ENCODE measurements around the gene PLGRKT.
"Not testable (repeated sequence)": the region's sequence is repeated elsewhere in the genome, so short reads cannot be mapped to it uniquely, and the experiment has no call there.

PLGRKT gene

DNA sequence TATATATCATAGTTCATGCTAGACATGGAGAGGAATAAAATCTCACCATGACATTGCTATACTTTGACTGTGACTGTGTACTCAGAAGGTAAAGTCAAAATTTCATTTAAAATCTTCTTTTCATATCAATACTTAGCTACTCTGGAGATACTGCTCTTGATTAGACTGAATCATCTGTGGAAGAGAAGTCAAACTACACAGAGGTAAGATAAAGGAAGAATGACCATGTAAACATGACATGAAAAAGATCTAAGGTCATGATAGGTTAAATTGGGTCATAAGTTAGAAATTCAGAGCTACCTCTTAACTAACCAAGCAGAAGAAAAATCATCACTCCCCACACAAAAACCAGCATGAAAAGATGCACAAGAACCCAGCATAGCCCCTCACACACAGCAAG is 53.3 kb downstream of the PLGRKT start:
- DNase-seq = no peak

DNA sequence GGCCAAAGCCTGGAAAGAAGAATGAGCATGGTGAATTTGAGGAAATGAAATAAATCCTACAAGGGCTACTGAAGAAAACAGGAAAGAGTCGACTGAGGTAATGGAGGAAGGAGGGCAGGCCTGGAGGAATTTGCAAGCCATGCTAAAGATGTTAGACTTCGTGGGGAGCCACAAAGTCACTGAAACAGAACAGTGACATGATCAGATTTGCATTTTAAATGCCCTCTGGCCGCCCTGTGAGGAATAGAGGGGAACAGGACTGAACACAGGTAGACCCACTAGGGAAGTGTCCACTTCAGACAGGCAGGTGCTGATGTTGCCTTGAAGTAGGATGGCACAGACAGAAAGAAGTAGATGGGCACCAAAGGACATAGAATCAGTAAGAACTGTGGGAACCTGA is 55.2 kb downstream of the PLGRKT start:
- DNase-seq = no peak

DNA sequence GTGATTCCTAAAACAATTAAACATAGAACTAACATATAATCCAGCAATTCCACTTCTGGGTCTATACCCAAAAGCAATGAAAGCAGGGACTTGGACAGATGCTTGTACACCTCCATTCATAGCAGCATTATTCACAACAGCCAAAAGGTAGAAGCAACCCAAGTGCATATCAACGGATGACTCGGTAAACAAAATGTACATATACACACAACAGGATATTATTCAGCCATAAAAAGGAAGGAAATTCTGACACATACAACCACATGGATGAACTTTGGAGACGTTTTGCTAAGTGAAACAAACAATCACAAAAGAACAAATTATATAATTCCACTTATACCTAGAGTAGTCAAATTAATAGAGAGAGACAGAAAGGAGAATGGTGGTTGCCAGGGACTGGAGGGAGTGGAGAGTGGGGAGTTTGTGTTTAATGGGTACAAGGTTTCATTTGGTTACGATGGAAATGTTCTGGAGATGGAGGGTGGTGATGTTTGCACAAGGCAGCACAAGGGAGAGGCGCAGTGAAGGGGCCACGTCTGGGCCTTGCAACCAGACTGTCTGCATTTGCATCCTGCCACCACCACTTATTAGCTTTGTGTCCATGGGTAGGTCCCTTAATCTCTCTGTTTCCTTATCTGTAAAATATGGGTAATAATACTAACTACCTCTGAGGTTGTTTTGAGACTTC is 61.8 kb downstream of the PLGRKT start:
- no peak for DNase-seq

DNA sequence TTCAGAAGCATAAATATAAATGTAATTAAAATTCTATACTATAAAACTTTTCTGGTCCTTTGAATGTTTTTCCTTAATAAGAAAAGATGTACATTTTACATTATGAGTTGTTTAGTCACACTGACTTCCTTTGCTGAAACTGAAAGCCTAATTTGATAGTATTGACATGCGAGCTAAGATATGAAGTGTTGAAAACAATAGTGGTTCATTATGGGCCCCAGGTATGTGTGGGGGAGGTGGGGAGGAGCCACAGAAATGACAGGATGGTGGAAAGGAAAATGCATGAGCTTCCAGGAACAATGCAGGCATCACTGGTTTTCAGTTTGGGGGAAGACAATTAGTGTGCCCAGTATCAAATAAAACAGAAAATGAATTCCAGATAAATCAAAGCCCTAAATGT is 62.6 kb downstream of the PLGRKT start:
- no peak for DNase-seq

DNA sequence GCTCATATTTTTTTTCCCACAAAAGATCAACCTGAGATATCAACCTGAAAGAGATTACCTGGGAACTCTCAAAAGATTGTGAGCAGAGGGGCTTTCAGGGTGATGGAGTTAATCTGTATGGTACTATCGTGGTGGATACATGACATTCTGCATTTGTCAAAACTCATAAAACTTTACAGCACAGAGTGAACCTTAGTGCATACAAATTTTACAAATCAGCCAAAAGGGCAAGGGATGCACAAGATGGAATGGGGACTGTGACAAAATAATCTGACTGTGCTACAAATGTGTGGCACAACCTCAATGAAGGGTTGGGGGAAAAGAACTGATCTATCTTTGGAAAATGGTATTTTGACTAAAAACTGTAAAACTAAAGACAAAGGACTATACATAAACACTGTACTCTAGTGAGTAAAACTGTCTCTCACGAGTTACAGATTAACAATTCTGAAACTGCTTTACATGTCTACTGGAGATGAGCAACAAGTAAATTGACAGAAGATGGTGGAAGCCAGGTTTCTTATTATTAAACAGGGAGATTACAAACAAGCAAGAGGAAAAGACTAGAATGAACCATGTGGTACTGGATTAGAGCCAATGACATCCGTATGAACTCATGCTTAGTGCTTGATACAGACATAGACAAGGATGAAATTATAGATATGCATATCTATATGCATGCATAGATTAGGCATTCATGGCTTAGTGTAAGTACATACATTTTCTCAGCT is 73.3 kb downstream of the PLGRKT start:
- DNase-seq = no peak

DNA sequence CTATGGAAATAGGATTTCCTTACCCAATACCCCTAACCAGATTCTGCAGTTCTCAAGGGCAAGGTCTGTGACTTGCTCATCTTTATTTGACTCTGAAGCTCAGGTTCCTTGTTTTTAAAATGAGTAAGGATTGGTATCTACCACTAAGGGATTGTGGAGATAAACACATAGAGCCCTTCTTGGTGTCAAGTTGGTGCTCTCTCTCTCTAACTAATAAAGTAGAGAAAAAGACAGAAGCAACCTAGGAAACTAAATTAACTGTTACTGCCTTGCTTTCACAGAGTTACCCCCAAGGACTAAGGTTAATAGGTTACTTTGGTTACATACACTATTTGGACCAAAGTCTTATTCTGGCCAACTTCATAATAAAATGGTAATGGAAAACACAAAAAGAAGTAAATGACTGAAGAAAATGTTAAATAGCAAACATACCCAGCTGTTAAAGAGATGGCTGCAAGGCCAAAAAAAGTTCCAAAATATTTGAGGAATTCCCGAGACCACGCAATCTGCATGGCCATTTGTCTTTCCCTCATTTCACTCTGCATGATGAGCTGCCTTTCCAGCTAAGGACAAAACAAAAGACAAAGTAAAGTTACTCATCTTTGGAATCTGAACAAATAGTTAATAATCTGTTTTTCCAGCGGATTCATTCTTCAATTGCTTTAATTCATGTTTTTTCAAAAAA is 76.3 kb downstream of the PLGRKT start:
- DNase-seq = no peak

DNA sequence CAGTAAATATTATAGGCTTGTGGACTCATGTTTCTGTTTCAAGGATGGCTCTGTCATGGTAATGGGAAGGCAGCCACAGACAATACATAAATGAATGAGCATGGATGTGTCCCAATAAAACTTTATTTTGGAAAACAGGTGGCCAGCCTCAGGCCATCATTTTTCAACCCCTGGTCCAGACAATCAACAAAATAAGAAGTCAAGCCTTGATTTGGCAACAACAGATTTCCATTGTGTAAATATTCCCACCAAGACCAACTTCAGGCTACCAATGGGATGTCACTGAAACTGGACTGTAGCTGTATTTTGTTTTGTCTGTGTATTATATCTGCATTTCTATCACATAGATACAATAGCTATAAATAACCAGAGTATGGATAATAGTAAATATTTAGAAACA is 77.4 kb downstream of the PLGRKT start:
- DNase-seq = no peak

DNA sequence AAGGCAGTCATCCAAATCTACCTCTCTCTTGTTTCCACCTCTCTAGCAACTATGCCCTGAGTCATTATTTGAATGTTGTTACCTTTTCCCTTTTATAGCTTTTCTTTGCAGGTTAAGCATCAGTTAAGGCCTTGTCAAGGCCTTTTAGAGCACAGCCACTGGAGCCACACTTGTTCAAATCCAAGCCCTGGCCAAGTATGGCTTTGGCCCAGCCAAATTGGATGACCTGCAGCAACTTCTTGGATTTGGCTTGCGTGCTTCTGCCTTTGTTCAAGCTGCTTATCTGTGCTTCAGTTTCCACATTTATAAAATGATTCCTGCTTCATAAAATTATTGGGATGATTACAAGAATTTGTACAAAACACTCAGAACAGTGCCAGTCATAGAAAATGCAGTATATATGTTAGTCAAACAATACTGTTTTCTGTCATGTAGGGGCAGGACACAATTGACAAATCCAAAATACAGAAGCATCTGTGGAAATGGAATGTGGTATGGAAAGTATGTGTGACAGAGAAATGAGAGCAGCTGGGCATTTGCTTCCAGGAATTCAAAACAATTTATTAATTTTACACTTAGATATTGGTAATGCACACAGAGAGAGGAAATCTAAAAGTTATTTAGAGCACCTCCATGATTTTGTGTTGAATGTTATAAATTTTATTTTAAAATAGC is 80.2 kb downstream of the PLGRKT start:
- no peak for DNase-seq

DNA sequence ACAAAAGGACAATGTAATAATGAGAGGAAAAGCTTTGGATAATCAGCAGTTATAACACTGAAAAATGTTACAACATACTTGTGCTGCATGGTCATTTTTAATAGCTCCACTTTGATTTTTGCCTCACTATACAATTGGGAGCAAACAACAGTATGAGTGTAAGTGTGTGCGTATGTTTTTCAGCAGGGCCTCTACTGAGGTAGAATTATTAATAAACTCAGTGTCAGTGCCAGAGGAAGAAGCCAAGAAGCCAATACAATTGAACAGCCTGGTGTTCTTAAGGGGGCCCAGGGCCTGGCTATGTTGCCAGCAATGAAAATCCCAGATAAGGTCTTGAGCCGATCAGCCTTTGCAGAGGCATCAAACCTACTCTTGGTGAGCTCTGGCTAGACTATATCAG is 81.9 kb downstream of the PLGRKT start:
- no peak for DNase-seq

DNA sequence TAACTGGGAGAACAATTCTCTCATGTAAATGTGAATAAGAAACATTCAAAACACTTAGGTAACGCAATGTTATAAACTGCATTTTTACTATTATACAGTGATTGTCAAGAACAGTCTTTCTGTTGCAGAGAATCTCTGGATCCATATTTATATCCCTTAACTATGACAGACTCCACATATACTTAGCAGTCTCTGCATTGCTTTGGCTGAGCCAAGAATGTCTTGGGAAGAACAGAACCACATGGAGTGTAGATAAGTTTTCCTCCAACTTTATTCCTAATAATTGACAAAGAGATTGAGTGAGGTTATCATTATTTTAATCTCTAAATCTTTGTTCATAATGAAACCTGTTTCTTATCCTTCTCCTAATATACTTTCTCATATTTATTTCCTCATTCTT is 82.5 kb downstream of the PLGRKT start:
- DNase-seq = no peak

DNA sequence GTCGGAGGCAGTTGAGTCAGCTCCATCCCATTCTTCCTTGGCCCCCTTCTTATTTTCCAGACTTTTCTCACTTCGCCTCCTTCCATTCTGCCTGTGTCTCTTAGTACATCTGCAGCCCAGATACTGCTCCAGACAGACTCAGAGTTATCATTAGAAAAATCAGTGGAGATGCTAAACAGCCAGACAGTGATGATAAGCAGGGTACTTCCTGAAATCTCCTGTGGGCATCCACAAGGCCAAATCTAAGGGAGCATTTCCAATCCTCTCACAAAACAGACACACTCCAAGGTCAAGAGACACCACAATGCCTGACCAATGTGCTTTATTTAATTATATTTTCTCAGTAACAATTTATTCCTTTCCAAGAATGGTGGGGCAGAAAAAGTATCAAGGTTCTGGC is 83.5 kb downstream of the PLGRKT start:
- DNase-seq = no peak

DNA sequence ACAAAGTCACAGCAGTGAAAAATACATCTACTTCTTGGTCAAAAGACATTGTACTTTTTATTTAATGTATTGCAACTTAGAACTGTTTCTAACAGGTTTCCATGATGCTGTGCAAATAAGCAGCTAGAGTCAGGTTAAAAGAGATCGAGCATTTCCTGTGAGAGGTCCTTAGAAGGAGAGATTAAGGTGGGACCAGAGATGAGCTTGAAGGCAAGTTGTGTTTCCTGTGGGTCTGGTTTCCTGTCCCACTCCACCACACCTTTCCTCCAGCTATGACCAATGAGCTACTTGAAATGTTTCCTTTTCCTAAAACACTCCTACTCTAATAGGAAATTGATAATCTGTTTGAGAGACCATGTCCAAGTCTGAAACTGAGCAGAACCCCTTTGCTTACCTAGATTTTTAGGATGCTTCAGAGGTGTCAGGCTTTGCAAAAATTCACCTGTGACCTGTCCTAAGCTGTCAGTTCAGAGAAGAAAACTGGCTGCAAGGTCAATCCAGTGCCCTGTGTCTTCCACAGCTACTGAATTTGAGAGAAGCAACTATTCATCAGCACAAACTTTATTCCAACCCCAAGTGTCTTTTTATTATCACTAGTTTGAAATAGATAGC is 85.0 kb downstream of the PLGRKT start:
- DNase-seq = no peak

DNA sequence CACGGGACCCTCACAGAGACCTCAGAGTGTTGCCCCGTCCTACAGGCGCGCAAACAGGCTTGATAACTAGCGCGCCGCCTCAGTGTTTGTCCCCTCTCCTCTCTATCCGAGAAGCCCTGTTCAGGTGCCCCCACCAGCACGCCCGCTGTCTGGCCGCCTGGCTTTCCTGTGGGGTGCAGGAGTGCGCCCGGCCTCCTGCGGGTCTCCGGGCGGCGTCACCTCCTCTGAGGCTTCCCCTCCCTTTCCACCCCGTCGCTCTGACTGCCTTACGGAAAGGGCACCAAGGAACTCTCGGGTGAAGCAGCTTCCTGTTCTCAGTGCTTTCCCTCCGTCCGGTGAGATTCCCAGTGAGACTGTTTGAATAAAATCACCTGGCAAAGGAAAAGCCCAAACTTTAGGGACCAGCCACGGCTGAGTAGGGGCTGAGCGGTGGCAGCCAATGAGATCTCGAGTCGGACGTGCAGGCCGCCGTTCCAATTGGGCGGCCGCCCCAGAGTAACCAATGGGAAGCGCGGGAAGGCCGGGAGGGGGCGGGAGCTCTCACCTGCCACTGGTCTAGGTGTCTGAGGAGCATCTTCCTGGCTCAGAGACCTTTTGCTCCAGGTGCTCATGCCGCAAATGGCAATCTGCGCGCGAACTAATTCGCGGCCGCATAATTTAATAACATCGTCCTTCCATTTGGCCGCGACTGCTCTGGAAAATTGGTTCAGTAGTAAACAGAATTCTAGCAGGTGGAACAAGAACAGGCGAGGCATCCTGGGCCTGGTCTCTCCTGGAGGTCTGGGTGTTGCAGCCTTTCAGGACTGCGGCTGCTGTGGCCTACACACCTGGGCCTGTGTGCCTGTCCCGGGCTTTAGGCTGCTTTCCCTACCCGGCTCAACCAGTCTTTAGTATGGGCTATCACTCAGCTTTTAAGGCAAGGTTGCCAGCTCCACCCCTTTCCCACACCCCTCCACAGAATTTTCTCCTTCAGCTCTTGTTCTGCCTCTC is 98.4 kb downstream of the PLGRKT start, which contains the start of gene RLN1:
RLN1 (minus strand) TSS at position 885 of the 990 bp plus-strand sequence; CDS start at position 755, 130 bp downstream.
- peak in 8 of 56 donors; percentile 0 to 6 (median 1) for DNase-seq

DNA sequence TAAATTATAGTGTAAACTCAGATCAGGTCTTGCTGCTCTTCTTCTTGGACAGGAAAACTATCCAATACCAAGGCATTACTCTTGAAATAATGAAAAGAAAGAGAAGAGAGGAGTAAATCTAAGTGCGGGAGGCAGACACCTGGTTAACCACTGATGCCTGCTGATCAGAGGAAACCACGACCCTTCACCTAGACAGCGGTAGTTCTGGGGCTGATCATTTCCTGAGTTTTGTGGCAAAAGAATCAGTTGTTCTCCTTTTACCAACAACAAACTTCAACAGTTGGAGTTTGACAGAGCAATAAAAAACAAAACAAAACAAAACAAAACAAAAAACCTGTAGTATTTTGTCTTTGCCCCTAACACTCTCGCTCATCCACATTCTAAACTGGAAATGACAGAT is 101.0 kb downstream of the PLGRKT start:
- DNase-seq = no peak

DNA sequence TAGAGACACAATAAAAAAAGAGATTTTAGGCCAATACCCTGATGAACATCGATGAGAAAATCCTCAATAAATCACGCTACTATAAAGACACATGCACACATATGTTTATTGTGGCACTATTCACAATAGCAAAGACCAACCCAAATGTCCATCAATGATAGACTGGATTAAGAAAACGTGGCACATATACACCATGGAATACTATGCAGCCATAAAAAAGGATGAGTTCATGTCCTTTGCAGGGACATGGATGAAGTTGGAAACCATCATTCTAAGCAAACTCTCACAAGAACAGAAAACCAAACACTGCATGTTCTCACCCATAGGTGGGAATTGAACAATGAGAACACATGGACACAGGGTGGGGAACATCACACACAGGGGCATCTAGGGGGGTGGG is 106.4 kb downstream of the PLGRKT start:
- DNase-seq = not testable (repeated sequence)

DNA sequence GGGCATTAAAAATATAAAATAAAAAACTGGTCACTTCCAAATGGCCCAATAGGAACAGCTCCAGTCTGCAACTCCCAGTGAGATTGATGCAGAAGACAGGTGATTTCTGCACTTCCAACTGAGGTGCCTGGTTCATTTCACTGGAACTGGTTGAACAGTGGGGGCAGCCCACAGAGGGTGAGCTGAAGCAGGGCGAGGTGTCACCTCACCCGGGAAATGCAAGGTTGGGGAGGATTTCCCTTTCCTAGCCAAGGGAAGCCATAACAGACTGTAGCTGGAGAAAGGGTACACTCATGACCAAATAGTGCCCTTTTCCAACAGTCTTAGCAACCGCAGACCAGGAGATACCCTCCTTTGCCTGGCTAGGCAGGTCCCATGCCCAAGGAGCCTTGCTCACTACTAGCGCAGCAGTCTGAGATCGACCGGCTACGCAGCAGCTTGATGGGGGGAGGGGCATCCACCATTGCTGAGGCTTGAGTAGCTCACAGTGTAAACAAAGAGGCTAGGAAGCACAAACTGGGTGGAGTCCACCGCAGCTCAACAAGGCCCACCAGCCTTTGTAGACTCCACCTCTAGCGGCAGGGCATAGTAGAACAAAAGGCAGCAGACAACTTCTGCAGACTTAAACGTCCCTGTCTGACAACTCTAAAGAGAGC is 110.7 kb downstream of the PLGRKT start:
- DNase-seq = no peak

DNA sequence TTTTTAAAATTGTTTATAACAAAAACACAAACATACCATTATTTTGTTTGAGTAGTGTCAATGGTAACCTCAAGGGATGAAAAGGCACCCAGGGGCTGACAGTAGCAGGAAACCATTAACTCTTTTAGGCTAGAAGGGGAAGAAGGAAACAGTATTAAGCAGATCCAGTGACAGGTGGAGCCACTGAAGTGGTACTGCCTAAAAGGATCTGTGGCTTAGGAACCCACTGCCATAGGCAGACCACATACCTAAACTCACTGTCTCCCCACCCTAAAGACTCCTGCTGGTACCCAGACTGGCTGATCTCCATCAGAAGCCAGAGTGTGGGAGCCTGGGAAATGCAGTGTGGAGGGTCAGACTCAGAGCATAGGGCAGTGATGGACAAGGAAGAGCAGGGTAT is 111.5 kb downstream of the PLGRKT start:
- no peak for DNase-seq

DNA sequence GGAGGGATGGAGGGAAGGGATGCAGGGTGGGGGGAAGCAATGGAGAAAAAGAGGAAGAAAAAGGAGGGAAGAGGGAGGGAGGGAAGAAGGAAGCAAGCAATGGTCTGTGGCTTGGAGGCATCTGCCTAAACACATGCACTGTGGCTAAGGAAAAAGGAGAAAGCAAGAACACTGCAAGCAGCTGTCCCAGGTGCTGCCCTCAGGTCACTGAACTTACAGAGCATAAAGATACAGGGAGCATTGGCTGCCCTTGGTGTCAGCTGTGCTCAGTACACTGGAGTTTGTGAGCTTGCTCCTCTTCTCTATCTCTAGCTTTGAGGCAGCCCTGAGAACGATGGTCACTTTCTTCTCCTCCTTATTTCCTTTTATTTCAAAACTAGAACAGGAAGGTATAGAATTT is 116.1 kb downstream of the PLGRKT start:
- not testable (repeated sequence) for DNase-seq

DNA sequence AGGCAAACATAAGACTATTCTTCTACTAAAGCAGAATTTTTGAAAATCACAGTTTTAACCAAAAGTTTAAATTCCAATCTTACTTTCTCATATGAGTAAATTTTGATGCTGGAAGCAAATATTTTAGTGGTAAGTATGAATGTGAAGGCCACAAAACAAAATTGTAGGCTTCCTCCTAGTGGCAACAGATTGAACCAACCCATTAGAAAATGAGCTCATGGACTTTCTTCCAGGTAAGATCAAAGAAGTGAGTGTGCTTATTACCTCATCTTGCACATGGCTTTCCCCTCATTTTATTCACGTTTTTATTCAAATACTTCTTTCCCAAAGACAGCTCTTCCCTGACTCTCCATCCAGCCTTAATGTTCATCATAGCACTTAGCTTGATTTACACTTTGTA is 116.7 kb downstream of the PLGRKT start:
- DNase-seq = no peak

DNA sequence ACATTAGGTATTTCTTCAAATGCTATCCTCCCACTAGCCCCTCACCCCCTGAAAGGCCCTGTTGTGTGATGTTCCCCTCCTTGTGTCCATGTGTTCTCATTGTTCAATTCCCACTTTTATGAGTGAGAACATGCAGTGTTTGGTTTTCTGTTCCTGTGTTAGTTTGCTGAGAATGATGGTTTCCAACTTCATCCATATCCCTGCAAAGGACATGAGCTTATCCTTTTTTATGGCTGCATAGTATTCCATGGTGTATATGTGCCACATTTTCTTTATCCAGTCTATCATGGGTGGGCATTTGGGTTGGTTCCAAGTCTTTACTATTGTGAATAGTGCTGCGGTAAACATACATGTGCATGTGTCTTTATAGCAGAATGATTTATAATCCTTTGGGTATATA is 121.3 kb downstream of the PLGRKT start:
- not testable (repeated sequence) for DNase-seq

All from amygdala (tissue), 56 donors.